Neural crest cell (in vitro differentiated cells): ENCODE measurements around the gene GMEB2. TPM values are rescaled to one million over a fixed set of nuclear protein-coding genes. Genes with fewer than 3 reads are reported as not detected.
"Not testable (repeated sequence)": the region's sequence is repeated elsewhere in the genome, so short reads cannot be mapped to it uniquely, and the experiment has no call there.

Source experiments
- DNase-seq: peaks from one replicate; pipeline ENCODE4 v3.0.0; 2021; ENCODE audit warnings: low read depth, mixed read lengths, low spot score
- H3K27ac Mint-ChIP-seq: one replicate; pipeline ENCODE4 v1.8.0; 2021; ENCODE audit warnings: mild to moderate bottlenecking, mixed read lengths; ENCODE audit not compliant: unreplicated experiment
- H3K27me3 Mint-ChIP-seq: 2 replicates; pipeline ENCODE4 v1.8.0; 2021; ENCODE audit warnings: low read depth, mild to moderate bottlenecking, mixed read lengths
- H3K36me3 Mint-ChIP-seq: 2 replicates; pipeline ENCODE4 v1.8.0; 2021; ENCODE audit warnings: low read depth, mild to moderate bottlenecking, mixed read lengths
- H3K4me1 Mint-ChIP-seq: 2 replicates; pipeline ENCODE4 v1.8.0; 2021; ENCODE audit warnings: mixed read lengths
- H3K4me3 Mint-ChIP-seq: one replicate; pipeline ENCODE4 v1.8.0; 2021; ENCODE audit warnings: mild to moderate bottlenecking, mixed read lengths
- H3K9me3 Mint-ChIP-seq: 2 replicates; pipeline ENCODE4 v1.8.0; 2021; ENCODE audit warnings: mixed read lengths
- CTCF ChIP-seq: fragments of 200-600 bp; sonication (generic); conservative IDR thresholded peaks from 2 replicates; pipeline ENCODE4 v1.5.0; 2021; ENCODE audit warnings: antibody characterized with exemption, mild to moderate bottlenecking
- total RNA-seq: library from RNA; stranded (reverse); gene quantifications from 2 replicates; pipeline ENCODE4 v1.2.1, GENCODE V29; 2021

GMEB2 gene
- total RNA-seq, 1 donor from 2014 or later, result 15.2 TPM

- Mint-ChIP-seq H3K4me1 (no peaks in the 10 kb centered on the region), H3K9me3 (peaks cover 5% of the 10 kb centered on the region), H3K27ac (no peak overlapping the region), H3K27me3 (no peaks in the 10 kb centered on the region), H3K36me3 (peaks cover 27% of the 10 kb centered on the region), H3K4me3 (no peak overlapping the region)
- no peak for DNase-seq
- TF ChIP-seq CTCF, result no peak
Observed at GRCh38 chr20:63611646-63612045, 15.3 kb downstream of the GMEB2 start.

GRCh38 chr20:63610581-63611435, 16.1 kb downstream of the GMEB2 start:
- no peak for TF ChIP-seq CTCF
- Mint-ChIP-seq H3K36me3 (peaks cover 24% of the 10 kb centered on the region), H3K4me3 (no peak overlapping the region), H3K4me1 (no peaks in the 10 kb centered on the region), H3K9me3 (peaks cover 5% of the 10 kb centered on the region), H3K27ac (no peak overlapping the region), H3K27me3 (no peaks in the 10 kb centered on the region)
- no peak for DNase-seq

GRCh38 chr20:63606686-63607085, 20.2 kb downstream of the GMEB2 start:
- H3K4me3 Mint-ChIP-seq, result no peak overlapping the region
- no peaks in the 10 kb centered on the region for H3K9me3 Mint-ChIP-seq
- H3K4me1 Mint-ChIP-seq, result no peaks in the 10 kb centered on the region
- TF ChIP-seq CTCF, result no peak
- peaks cover 7% of the 10 kb centered on the region for H3K36me3 Mint-ChIP-seq
- no peak overlapping the region for H3K27ac Mint-ChIP-seq
- no peaks in the 10 kb centered on the region for H3K27me3 Mint-ChIP-seq
- no peak for DNase-seq

GRCh38 chr20:63602321-63602720, 24.6 kb downstream of the GMEB2 start:
- TF ChIP-seq CTCF, result no peak
- Mint-ChIP-seq H3K27ac (no peak overlapping the region), H3K9me3 (no peaks in the 10 kb centered on the region), H3K27me3 (no peaks in the 10 kb centered on the region), H3K4me3 (no peak overlapping the region), H3K36me3 (peaks cover 7% of the 10 kb centered on the region), H3K4me1 (no peaks in the 10 kb centered on the region)
- DNase-seq, result no peak

- not testable (repeated sequence) for H3K27ac Mint-ChIP-seq, DNase-seq, H3K9me3 Mint-ChIP-seq, H3K36me3 Mint-ChIP-seq, H3K4me3 Mint-ChIP-seq, H3K27me3 Mint-ChIP-seq, H3K4me1 Mint-ChIP-seq
Observed at GRCh38 chr20:63601679-63602078, 25.2 kb downstream of the GMEB2 start.

GRCh38 chr20:63599396-63600050, 27.4 kb downstream of the GMEB2 start:
- DNase-seq, result no peak
- peaks cover 7% of the 10 kb centered on the region for H3K36me3 Mint-ChIP-seq
- H3K4me3 Mint-ChIP-seq, result no peak overlapping the region
- no peak for TF ChIP-seq CTCF
- H3K4me1 Mint-ChIP-seq, result no peaks in the 10 kb centered on the region
- H3K27me3 Mint-ChIP-seq, result no peaks in the 10 kb centered on the region
- H3K9me3 Mint-ChIP-seq, result no peaks in the 10 kb centered on the region
- H3K27ac Mint-ChIP-seq, result no peak overlapping the region
